Ascending aorta (tissue), 2 donors: ENCODE results near the gene GHRHR. TPM values are rescaled to one million over a fixed set of nuclear protein-coding genes. Genes with fewer than 3 reads are reported as not detected.

Source experiments
- DNase-seq, 2 donors: peaks; one replicate each; pipeline ENCODE4 v3.0.0-alpha.2; 2019; ENCODE audit warnings: low spot score in 2 of 2
- H3K27ac ChIP-seq, 2 donors: fragments of 200-600 bp; sonication (generic); one replicate each; pipeline ENCODE4 v1.5.1; 2016 to 2017; ENCODE audit warnings: mild to moderate bottlenecking in 1 of 2
- H3K27me3 ChIP-seq: fragments of 200-600 bp; sonication (generic); one replicate; pipeline ENCODE4 v1.5.1; 2017
- H3K36me3 ChIP-seq, 2 donors: fragments of 200-600 bp; sonication (generic); one replicate each; pipeline ENCODE4 v1.5.1; 2016
- H3K4me1 ChIP-seq, 2 donors: fragments of 200-600 bp; sonication (generic); one replicate each; pipeline ENCODE4 v1.5.1; 2016 to 2017; ENCODE audit warnings: mild to moderate bottlenecking in 1 of 2
- H3K4me3 ChIP-seq, 2 donors: fragments of 200-600 bp; sonication (generic); one replicate each; pipeline ENCODE4 v1.5.1; 2016 to 2017; ENCODE audit warnings: mild to moderate bottlenecking in 1 of 2
- H3K9me3 ChIP-seq, 2 donors: fragments of 200-600 bp; sonication (generic); one replicate each; pipeline ENCODE4 v1.5.1; 2016
- intact Hi-C: fragments of 100-400 bp; cut with DNase I; formaldehyde crosslinking; loops from one replicate; pipeline ENCODE4 v1.15.1; 2023
- total RNA-seq: library from RNA; depleted of rRNA; stranded (reverse); fragments of >200 nt; gene quantifications from one replicate; pipeline ENCODE4 v1.1.0, GENCODE V29; 2016
- TF ChIP-seq, protein P1 (sequence below), 3 experiments: fragments of 200-600 bp in 2 of 3; fragments of 450-650 bp in 1 of 3; sonication (generic) in 2 of 3; IDR thresholded peaks; one replicate each; pipeline ENCODE4 v1.5.1; 2016 to 2019; ENCODE audit warnings: antibody characterized with exemption in 3 of 3, mild to moderate bottlenecking in 1 of 3, moderate library complexity in 1 of 3

Gene GHRHR
- total RNA-seq, 1 donor from 2014 or later = not detected

- Histone ChIP-seq H3K27me3 (no peaks in the 10 kb centered on the region), H3K9me3 (no peaks in the 10 kb centered on the region), H3K36me3 (no peaks in the 10 kb centered on the region), H3K4me1 (peaks cover 0 to 18% of the 10 kb centered on the region in 2 donors), H3K27ac (peak overlapping the region; percentile 57 to 65), H3K4me3 (peak overlapping the region; percentile 24 to 62)
- intact Hi-C loops = loop anchor here (1.0 kb wide), 1 partner anchor 139 kb away; no protein-coding TSS in a partner anchor
- TF ChIP-seq, protein P1, sequence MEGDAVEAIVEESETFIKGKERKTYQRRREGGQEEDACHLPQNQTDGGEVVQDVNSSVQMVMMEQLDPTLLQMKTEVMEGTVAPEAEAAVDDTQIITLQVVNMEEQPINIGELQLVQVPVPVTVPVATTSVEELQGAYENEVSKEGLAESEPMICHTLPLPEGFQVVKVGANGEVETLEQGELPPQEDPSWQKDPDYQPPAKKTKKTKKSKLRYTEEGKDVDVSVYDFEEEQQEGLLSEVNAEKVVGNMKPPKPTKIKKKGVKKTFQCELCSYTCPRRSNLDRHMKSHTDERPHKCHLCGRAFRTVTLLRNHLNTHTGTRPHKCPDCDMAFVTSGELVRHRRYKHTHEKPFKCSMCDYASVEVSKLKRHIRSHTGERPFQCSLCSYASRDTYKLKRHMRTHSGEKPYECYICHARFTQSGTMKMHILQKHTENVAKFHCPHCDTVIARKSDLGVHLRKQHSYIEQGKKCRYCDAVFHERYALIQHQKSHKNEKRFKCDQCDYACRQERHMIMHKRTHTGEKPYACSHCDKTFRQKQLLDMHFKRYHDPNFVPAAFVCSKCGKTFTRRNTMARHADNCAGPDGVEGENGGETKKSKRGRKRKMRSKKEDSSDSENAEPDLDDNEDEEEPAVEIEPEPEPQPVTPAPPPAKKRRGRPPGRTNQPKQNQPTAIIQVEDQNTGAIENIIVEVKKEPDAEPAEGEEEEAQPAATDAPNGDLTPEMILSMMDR (IDR thresholded peaks at IDR 0.05) = peak; percentile 80 to 96 (median 94)
- DNase-seq = peak in 1 of 2 donors; percentile 89
Measured at GRCh38 chr7:30983042-30983913, 19.5 kb downstream of the GHRHR start.

DNA sequence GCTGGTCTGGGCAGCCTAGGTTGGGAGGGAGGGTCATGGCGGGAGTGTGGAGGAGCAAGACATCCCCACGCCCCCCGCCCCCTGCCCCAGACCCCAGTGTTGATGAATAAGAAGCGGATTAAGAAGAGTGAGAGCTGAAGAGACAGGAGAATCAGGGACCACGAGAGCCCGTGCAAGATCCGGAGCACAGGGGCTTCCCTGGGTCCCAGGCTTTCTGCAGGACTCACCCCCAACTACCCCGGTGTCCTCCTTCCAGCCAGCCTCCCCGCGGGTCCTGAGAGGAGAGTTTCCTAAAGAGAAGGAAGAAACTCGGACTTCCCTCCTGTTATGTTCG is 20.1 kb downstream of the GHRHR start:
- TF ChIP-seq, protein P1 (IDR thresholded peaks at IDR 0.05) = no peak

GRCh38 chr7:30984359-30985107 is 20.8 kb downstream of the GHRHR start:
- peak in 1 of 2 donors; percentile 76 for DNase-seq
- TF ChIP-seq, protein P1 (IDR thresholded peaks at IDR 0.05) = no peak
- peaks cover 0 to 18% of the 10 kb centered on the region in 2 donors for H3K4me1 ChIP-seq
- no peaks in the 10 kb centered on the region for H3K27me3 ChIP-seq
- H3K36me3 ChIP-seq = no peaks in the 10 kb centered on the region
- intact Hi-C loops = no loop called here
- H3K4me3 ChIP-seq = peak overlapping the region in 1 of 2 donors; percentile 62
- H3K27ac ChIP-seq = peak overlapping the region; percentile 57 to 65
- no peaks in the 10 kb centered on the region for H3K9me3 ChIP-seq

More for the DNA sequence above, 20.1 kb downstream of the GHRHR start:
- H3K36me3 ChIP-seq = no peaks in the 10 kb centered on the region
- peaks cover 0 to 18% of the 10 kb centered on the region in 2 donors for H3K4me1 ChIP-seq
- DNase-seq = no peak
- intact Hi-C loops = loop anchor here (1.0 kb wide), 1 partner anchor 138 kb away; no protein-coding TSS in a partner anchor
- H3K27ac ChIP-seq = peak overlapping the region; percentile 57 to 65
- H3K4me3 ChIP-seq = peak overlapping the region; percentile 24 to 62
- no peaks in the 10 kb centered on the region for H3K9me3 ChIP-seq
- H3K27me3 ChIP-seq = no peaks in the 10 kb centered on the region

GRCh38 chr7:30985756-30986155 is 22.0 kb downstream of the GHRHR start:
- Histone ChIP-seq H3K36me3 (no peaks in the 10 kb centered on the region), H3K27me3 (no peaks in the 10 kb centered on the region), H3K4me3 (no peak overlapping the region), H3K4me1 (peaks cover 0 to 18% of the 10 kb centered on the region in 2 donors), H3K9me3 (no peaks in the 10 kb centered on the region), H3K27ac (no peak overlapping the region)
- no peak for DNase-seq
- intact Hi-C loops = no loop called here
- TF ChIP-seq, protein P1 (IDR thresholded peaks at IDR 0.05) = no peak

- intact Hi-C loops = no loop called here
- Histone ChIP-seq H3K4me3 (no peak overlapping the region), H3K27me3 (no peaks in the 10 kb centered on the region)
Measured at GRCh38 chr7:30986331-30986730, 22.6 kb downstream of the GHRHR start.

More at GRCh38 chr7:30986331-30986730, 22.6 kb downstream of the GHRHR start:
- TF ChIP-seq, protein P1 (IDR thresholded peaks at IDR 0.05) = no peak
- Histone ChIP-seq H3K27ac (no peak overlapping the region), H3K4me1 (peaks cover 0 to 18% of the 10 kb centered on the region in 2 donors), H3K9me3 (no peaks in the 10 kb centered on the region), H3K36me3 (no peaks in the 10 kb centered on the region)
- no peak for DNase-seq
